Cardiac muscle cell (in vitro differentiated cells and primary cell): Measurements from ENCODE around the gene SH2D1A. TPM values are rescaled to one million over a fixed set of nuclear protein-coding genes. Genes with fewer than 3 reads are reported as not detected.
"Not testable (repeated sequence)": the region's sequence is repeated elsewhere in the genome, so short reads cannot be mapped to it uniquely, and the experiment has no call there.

Experiments
- DNase-seq, 2 donors: peaks; one replicate each; pipeline versions ENCODE4 v3.0.0 to v3.0.0-alpha.2; 2010 to 2017; ENCODE audit warnings: low read depth in 1 of 2, low spot score in 1 of 2
- H3K27ac ChIP-seq: fragments of 200-600 bp; sonication (generic); 2 replicates; pipeline ENCODE4 v1.5.1; 2016
- H3K27me3 ChIP-seq: fragments of 200-600 bp; sonication (generic); 2 replicates; pipeline ENCODE4 v1.6.0; 2016; ENCODE audit warnings: control low read depth
- H3K36me3 ChIP-seq: fragments of 200-600 bp; sonication (generic); 2 replicates; pipeline ENCODE4 v1.5.1; 2016; ENCODE audit warnings: control low read depth
- H3K4me1 ChIP-seq: fragments of 200-600 bp; sonication (generic); 2 replicates; pipeline ENCODE4 v1.8.1; 2017; ENCODE audit warnings: low read depth, mild to moderate bottlenecking, mixed run types
- H3K4me3 ChIP-seq: fragments of 200-600 bp; sonication (generic); 2 replicates; pipeline ENCODE4 v1.5.1; 2016; ENCODE audit warnings: mild to moderate bottlenecking
- H3K9me3 ChIP-seq: fragments of 200-600 bp; sonication (generic); 2 replicates; pipeline ENCODE4 v1.5.1; 2017; ENCODE audit warnings: low read depth, mild to moderate bottlenecking, control low read depth
- polyA plus RNA-seq: library from polyadenylated mRNA; unstranded; fragments of >200 nt; fragmentation: Nextera tagmentation; extraction: Ambion mirVana; gene quantifications from 2 replicates; pipeline ENCODE4 v1.2.1, GENCODE V29; 2016
- total RNA-seq: library from RNA; depleted of rRNA; stranded (reverse); fragments of >200 nt; gene quantifications from 2 replicates; pipeline ENCODE4 v1.2.3, GENCODE V29; 2016
- TF ChIP-seq, protein P1 (sequence below): IDR thresholded peaks from 2 replicates; pipeline ENCODE4 v1.5.1; 2012; ENCODE audit warnings: low read depth, mild to moderate bottlenecking, low read length

Gene SH2D1A
- total and polyA plus RNA-seq, 2 experiments from 2014 or later: not detected

DNA sequence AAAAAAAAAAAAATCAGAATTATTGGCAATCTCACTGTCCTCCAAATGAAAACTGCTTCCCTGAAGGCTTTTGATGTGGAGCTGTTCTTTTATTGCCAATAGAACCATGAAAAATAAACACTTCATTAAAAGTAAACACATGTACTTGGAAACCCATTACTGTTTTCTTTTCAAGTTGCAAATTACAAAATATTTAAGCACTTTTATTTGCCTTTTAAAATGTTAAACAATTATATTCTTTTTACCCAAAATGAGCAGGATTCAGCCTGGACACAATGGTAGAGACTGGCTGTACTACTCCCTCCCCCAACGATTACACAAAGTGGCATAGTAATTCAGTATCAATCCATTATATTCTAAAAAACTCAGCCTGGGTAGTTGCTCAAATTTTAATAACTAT lies 60.9 kb downstream of the SH2D1A start:
- Histone ChIP-seq H3K27me3 (no peaks in the 10 kb centered on the region), H3K36me3 (no peaks in the 10 kb centered on the region), H3K4me3 (no peak overlapping the region), H3K9me3 (no peaks in the 10 kb centered on the region), H3K27ac (no peak overlapping the region), H3K4me1 (no peaks in the 10 kb centered on the region)
- TF ChIP-seq, protein P1, sequence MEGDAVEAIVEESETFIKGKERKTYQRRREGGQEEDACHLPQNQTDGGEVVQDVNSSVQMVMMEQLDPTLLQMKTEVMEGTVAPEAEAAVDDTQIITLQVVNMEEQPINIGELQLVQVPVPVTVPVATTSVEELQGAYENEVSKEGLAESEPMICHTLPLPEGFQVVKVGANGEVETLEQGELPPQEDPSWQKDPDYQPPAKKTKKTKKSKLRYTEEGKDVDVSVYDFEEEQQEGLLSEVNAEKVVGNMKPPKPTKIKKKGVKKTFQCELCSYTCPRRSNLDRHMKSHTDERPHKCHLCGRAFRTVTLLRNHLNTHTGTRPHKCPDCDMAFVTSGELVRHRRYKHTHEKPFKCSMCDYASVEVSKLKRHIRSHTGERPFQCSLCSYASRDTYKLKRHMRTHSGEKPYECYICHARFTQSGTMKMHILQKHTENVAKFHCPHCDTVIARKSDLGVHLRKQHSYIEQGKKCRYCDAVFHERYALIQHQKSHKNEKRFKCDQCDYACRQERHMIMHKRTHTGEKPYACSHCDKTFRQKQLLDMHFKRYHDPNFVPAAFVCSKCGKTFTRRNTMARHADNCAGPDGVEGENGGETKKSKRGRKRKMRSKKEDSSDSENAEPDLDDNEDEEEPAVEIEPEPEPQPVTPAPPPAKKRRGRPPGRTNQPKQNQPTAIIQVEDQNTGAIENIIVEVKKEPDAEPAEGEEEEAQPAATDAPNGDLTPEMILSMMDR: no peak
- DNase-seq: no peak

DNA sequence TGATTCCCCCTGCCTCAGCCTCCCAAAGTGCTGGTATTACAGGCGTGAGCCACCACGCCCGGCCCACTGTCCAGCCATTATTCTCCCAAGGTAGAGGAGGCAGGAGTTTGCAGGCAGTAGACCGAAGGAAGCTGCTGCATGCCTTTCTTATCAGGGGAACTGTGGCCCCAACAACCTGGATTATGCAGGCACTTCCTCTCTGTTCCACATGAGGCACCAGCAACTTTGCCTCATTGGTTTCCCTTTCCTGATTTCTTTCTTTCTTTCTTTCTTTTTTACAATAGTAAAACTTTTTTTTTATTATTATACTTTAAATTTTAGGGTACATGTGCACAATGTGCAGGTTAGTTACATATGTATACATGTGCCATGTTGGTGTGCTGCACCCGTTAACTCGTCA lies 62.0 kb downstream of the SH2D1A start:
- not testable (repeated sequence) for DNase-seq, H3K36me3 ChIP-seq, H3K27me3 ChIP-seq, H3K4me1 ChIP-seq, H3K27ac ChIP-seq, H3K4me3 ChIP-seq, H3K9me3 ChIP-seq

DNA sequence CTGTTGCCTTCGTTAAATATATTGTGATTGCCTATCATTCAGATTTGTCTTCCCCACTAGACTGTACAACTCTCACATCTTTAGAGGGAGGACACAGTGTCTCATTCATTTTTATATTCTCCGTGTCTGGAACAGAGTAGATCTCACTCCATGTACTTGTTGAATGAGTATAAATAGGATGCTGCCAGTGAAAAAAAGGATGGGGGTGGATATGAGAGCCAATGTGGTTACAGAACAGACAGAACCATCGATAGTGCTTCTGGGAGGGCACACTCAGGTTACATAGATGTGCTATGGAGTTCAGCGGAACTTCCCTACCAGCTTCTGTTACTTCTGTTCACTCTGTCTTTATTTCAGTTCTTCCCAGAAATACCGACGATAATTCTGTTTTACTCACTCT lies 66.9 kb downstream of the SH2D1A start:
- no peaks in the 10 kb centered on the region for H3K4me1 ChIP-seq
- H3K27me3 ChIP-seq: no peaks in the 10 kb centered on the region
- H3K36me3 ChIP-seq: no peaks in the 10 kb centered on the region
- H3K27ac ChIP-seq: no peak overlapping the region
- TF ChIP-seq, protein P1: no peak
- DNase-seq: no peak
- H3K9me3 ChIP-seq: no peaks in the 10 kb centered on the region
- H3K4me3 ChIP-seq: no peak overlapping the region

DNA sequence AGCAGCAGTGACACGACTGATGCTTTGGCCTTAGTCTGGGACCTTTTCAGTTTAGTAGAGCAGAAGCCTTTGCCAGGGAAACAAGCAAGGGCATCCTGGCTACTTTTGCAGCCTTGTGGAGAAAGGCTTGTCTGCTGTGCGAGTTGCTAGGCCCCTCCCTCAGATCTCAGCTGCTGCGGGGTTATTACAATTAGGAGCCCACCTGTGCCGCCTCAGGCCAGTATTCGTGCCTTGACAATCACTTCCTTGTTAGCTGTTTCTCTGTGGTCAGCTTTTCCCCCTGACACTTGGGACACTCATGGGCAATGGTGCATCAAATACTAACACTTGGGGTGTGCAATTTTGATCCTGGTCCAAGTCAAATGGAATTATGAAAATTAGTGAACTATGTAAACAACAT lies 67.9 kb downstream of the SH2D1A start:
- Histone ChIP-seq H3K27me3 (no peaks in the 10 kb centered on the region), H3K27ac (no peak overlapping the region), H3K9me3 (no peaks in the 10 kb centered on the region), H3K4me1 (no peaks in the 10 kb centered on the region), H3K4me3 (no peak overlapping the region), H3K36me3 (no peaks in the 10 kb centered on the region)
- no peak for DNase-seq
- TF ChIP-seq, protein P1: no peak

DNA sequence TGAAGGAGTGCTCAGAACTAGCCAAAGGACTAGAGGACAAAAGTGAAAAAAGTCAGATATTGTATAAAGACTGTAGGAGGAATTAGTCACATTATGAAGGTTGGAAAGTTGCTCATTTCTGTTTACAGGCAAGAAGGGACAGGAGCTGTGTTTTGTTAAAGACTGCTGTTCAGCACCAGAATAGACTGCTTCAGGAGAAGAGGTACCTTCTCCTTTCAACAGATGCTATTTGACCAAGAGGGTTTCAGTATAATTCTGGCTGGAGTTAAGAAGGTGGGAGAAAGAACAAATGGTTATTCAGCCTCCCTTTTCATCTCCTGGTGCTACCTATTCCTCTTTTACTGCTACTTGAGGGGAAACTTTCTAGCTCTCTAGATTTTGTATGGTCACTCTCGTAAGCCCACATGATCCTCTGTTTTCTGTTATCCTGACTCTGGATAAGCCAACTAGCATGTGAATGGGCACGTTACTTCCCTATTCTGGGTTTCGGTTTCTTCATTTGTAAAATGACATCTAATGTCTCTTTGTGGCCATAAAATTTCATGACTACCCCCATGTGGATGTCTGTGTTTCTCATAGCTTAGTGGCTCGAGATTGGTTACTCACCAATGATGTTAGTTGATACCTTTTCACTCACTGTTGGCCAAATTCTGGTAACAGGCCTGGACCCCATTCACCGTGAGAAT lies 68.9 kb downstream of the SH2D1A start:
- Histone ChIP-seq H3K27me3 (no peaks in the 10 kb centered on the region), H3K4me3 (no peak overlapping the region), H3K4me1 (no peaks in the 10 kb centered on the region), H3K36me3 (no peaks in the 10 kb centered on the region), H3K9me3 (no peaks in the 10 kb centered on the region), H3K27ac (no peak overlapping the region)
- no peak for DNase-seq
- TF ChIP-seq, protein P1: no peak

DNA sequence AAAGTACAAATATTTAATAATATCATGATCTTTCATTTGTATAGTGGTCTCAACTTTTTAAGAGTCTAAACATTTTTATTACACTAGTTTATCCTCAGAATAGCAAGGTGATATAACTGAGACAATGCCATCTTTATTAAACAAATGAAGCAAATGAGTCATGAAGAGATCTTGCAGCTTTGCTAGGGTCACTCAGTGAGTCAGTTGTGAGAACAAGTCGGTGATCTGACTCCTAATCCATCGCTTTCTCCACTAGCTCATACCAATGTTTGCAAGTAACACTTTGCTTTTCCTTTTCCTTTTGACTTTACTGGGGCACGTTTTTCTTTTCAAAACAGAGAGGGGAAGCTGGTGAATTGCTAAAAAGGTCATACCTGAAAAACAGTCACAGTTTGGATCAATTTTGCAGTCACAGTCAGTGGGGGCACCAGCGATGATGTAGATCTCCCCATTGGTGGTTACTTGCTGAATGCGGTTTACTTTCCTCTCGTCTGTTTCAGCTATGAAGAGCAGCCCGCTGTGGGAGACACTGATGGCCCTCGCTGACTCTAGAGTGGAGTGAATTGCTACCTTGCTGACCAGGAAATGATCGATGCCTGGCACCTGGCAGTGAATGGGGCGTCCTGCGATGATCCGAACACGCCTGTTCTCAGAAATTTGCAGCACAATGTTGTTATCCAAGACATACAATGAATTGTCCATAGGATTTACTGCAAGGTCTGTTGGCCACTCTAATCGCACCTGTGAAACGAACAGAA lies 75.7 kb downstream of the SH2D1A start:
- TF ChIP-seq, protein P1: no peak
- Histone ChIP-seq H3K27me3 (no peaks in the 10 kb centered on the region), H3K36me3 (no peaks in the 10 kb centered on the region), H3K27ac (no peak overlapping the region), H3K4me3 (no peak overlapping the region), H3K4me1 (no peaks in the 10 kb centered on the region), H3K9me3 (no peaks in the 10 kb centered on the region)
- no peak for DNase-seq
